Measurements from ENCODE around the gene SIK2. TPM values are rescaled to one million over a fixed set of nuclear protein-coding genes. Genes with fewer than 3 reads are reported as not detected.
"Not testable (repeated sequence)": the region's sequence is repeated elsewhere in the genome, so short reads cannot be mapped to it uniquely, and the experiment has no call there.

Gene SIK2
- total RNA-seq, 3 donors from 2014 or later = 5.9 to 8.3 (median 6.7) TPM

GRCh38 chr11:111699579-111700156, 97.4 kb downstream of the SIK2 start:
- no peak overlapping the region for H3K4me3 Mint-ChIP-seq
- H3K36me3 Mint-ChIP-seq (ENCODE audit: insufficient read depth) = peaks cover 21% of the 10 kb centered on the region
- H3K27me3 Mint-ChIP-seq (ENCODE audit: low read depth) = no peaks in the 10 kb centered on the region
- H3K4me1 Mint-ChIP-seq (ENCODE audit: low read depth) = no peaks in the 10 kb centered on the region
- DNase-seq = no peak
- ATAC-seq = no peak
- H3K9me3 Mint-ChIP-seq = no peaks in the 10 kb centered on the region

DNA sequence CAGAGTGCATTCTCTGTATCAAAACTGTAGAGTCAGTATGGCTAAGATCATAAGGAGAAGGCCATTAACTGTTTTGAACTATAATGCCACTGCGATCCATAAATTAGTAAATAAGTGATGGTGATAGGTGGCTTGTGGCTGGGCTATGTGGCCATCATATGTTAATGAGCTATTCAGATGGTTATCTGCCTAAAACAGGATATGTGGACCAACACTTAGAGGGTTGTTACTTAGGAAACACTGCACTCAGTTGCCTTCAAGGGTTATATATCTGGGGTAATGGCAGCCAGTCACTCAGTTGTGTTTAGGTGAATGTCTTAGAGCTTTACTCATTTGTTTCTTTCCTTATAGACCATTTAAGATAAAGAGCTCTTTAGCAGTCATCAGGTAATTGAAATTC, 97.9 kb downstream of the SIK2 start:
- Mint-ChIP-seq H3K36me3 (ENCODE audit: insufficient read depth) (peaks cover 25% of the 10 kb centered on the region), H3K27me3 (ENCODE audit: low read depth) (no peaks in the 10 kb centered on the region), H3K4me3 (no peak overlapping the region), H3K4me1 (ENCODE audit: low read depth) (no peaks in the 10 kb centered on the region), H3K9me3 (no peaks in the 10 kb centered on the region)
- ATAC-seq = no peak
- DNase-seq = no peak

DNA sequence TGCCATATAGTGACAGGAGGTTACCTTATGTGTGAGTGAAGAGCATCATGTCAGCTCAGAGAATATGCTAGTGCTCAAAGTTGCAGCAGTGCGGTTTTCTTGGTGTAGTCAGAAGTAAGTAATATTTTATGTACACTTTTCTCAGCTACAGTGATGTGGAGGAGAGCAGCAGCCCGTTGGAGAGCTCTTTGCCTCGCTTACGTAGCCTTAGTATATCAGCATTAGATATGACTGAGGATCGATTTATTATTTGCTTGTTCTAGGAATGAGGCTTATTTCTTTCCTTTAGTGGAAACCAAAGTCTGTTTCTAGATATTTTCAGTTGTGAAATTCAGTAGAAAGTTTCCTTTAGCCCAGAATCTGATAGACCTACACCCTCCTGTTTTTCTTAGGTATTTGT, 100.4 kb downstream of the SIK2 start:
- DNase-seq (no peak), ATAC-seq (no peak)
- no peaks in the 10 kb centered on the region for H3K27me3 Mint-ChIP-seq (ENCODE audit: low read depth)
- H3K4me3 Mint-ChIP-seq = no peak overlapping the region
- peaks cover 38% of the 10 kb centered on the region for H3K36me3 Mint-ChIP-seq (ENCODE audit: insufficient read depth)
- H3K9me3 Mint-ChIP-seq = no peaks in the 10 kb centered on the region
- no peaks in the 10 kb centered on the region for H3K4me1 Mint-ChIP-seq (ENCODE audit: low read depth)

- DNase-seq = no peak
- Mint-ChIP-seq H3K36me3 (ENCODE audit: insufficient read depth) (peaks cover 38% of the 10 kb centered on the region), H3K27me3 (ENCODE audit: low read depth) (no peaks in the 10 kb centered on the region), H3K9me3 (no peaks in the 10 kb centered on the region), H3K4me3 (no peak overlapping the region), H3K4me1 (ENCODE audit: low read depth) (no peaks in the 10 kb centered on the region)
- ATAC-seq = no peak
Measured at GRCh38 chr11:111703576-111703975, 101.3 kb downstream of the SIK2 start.

DNA sequence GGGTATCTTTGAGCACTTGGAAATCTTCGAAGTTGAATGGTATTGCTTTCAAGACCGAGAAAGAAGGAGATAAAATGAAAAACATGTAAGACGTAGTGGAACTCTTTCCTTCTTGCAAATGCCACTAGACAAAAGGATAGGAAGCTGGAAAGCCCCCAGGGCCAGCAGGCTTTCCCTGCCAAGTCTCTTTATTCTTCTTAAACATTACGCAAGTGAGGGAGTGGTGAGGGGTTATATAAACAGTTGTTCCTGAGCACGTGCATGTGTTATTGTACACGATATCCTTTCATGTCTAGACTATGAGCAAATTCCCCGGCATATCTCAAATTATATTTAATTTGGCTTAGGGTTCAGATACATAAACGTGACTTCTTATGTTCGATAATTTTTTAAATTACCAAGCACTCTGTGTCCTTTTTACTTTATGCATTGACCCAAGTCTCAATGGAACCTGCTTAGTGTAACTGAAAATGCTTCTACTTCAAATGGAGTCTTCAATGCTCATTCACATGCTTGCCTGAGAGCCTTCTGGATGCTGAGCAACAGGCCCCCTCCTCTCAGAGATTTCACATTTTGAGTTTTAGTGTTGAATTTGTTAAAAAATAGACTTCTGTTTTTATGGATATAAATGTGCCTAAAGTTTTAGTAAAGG, 104.9 kb downstream of the SIK2 start:
- Mint-ChIP-seq H3K4me1 (ENCODE audit: low read depth) (no peaks in the 10 kb centered on the region), H3K9me3 (no peaks in the 10 kb centered on the region), H3K27me3 (ENCODE audit: low read depth) (no peaks in the 10 kb centered on the region), H3K4me3 (no peak overlapping the region), H3K36me3 (ENCODE audit: insufficient read depth) (peaks cover 38% of the 10 kb centered on the region)
- DNase-seq (no peak), ATAC-seq (no peak)

- Mint-ChIP-seq H3K36me3 (ENCODE audit: insufficient read depth) (peaks cover 38% of the 10 kb centered on the region), H3K27me3 (ENCODE audit: low read depth) (no peaks in the 10 kb centered on the region), H3K9me3 (no peaks in the 10 kb centered on the region), H3K4me1 (ENCODE audit: low read depth) (no peaks in the 10 kb centered on the region), H3K4me3 (no peak overlapping the region)
- DNase-seq = no peak
- no peak for ATAC-seq
Measured at GRCh38 chr11:111707691-111708067, 105.4 kb downstream of the SIK2 start.

- no peak for ATAC-seq
- Mint-ChIP-seq H3K9me3 (no peaks in the 10 kb centered on the region), H3K27me3 (ENCODE audit: low read depth) (no peaks in the 10 kb centered on the region), H3K4me3 (no peak overlapping the region), H3K36me3 (ENCODE audit: insufficient read depth) (peaks cover 37% of the 10 kb centered on the region), H3K4me1 (ENCODE audit: low read depth) (peaks cover 6% of the 10 kb centered on the region)
- DNase-seq = no peak
Measured at GRCh38 chr11:111714522-111714921, 112.3 kb downstream of the SIK2 start.

DNA sequence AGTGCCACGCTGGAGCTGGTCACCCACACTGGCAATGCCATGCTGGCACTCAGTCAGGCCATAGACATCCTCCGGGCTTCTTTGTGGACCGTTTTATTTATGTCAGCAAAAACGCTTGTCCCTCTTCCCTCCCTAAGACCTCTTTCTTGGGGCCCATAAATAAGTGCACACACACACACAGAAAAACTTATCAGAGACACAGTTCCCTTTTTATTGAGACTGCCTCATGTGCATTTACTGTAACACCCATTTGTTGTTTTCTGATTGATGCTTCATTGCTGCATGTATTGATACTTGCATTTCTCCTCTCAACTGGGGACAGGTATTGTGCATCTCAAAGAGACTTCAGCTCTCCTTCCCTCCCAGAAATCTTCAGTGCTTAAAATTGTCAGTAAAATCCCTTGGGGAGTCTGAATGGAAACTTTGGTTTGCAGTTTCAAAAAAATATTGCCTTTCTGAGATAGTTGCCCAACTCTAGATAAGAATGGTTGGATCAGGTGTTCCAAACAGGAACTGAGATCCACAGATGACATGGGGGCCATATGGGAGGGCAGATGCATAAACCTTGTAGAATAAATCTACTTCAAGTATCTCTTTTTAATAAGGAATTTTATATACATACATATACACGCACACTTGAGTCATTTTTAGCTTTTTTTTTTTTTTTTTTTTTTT, 113.0 kb downstream of the SIK2 start:
- no peak for ATAC-seq
- H3K36me3 Mint-ChIP-seq (ENCODE audit: insufficient read depth) = peaks cover 41% of the 10 kb centered on the region

GRCh38 chr11:111717660-111718059, 115.4 kb downstream of the SIK2 start:
- ATAC-seq; H3K9me3 Mint-ChIP-seq; H3K4me1 Mint-ChIP-seq (ENCODE audit: low read depth); DNase-seq; H3K27me3 Mint-ChIP-seq (ENCODE audit: low read depth); H3K4me3 Mint-ChIP-seq: not testable (repeated sequence)
- peaks cover 46% of the 10 kb centered on the region for H3K36me3 Mint-ChIP-seq (ENCODE audit: insufficient read depth)

More for the DNA sequence above, 113.0 kb downstream of the SIK2 start:
- Mint-ChIP-seq H3K4me1 (ENCODE audit: low read depth) (peaks cover 6% of the 10 kb centered on the region), H3K4me3 (no peak overlapping the region), H3K27me3 (ENCODE audit: low read depth) (no peaks in the 10 kb centered on the region), H3K9me3 (no peaks in the 10 kb centered on the region)
- no peak for DNase-seq

GRCh38 chr11:111718436-111718835, 116.2 kb downstream of the SIK2 start:
- Mint-ChIP-seq H3K27me3 (ENCODE audit: low read depth) (no peaks in the 10 kb centered on the region), H3K4me1 (ENCODE audit: low read depth) (peaks cover 6% of the 10 kb centered on the region), H3K36me3 (ENCODE audit: insufficient read depth) (peaks cover 50% of the 10 kb centered on the region)

DNA sequence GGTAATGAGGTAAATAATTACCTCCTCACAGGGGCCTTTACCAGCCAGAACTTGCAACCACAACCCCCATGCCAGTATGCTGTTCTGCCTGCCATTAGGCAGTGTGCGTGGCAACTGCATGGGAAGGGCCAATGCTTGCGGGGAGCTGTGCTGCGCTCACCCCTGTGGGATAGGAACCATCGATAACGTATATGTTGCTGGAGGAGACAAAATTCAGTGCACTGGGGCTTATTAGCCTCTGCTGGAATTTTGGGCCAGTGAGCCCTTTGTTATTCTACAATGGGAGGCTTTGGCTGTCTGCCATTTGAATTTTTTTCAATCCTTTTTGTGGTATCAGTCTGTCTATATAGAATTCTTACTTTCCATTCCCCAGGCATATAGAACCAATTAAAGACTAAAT, 116.6 kb downstream of the SIK2 start:
- Mint-ChIP-seq H3K9me3 (no peaks in the 10 kb centered on the region), H3K27me3 (ENCODE audit: low read depth) (no peaks in the 10 kb centered on the region), H3K36me3 (ENCODE audit: insufficient read depth) (peaks cover 49% of the 10 kb centered on the region), H3K4me1 (ENCODE audit: low read depth) (peaks cover 5% of the 10 kb centered on the region), H3K4me3 (no peak overlapping the region)
- DNase-seq (no peak), ATAC-seq (no peak)

More at GRCh38 chr11:111718436-111718835, 116.2 kb downstream of the SIK2 start:
- DNase-seq = no peak
- Mint-ChIP-seq H3K9me3 (no peaks in the 10 kb centered on the region), H3K4me3 (no peak overlapping the region)
- ATAC-seq = no peak

GRCh38 chr11:111719379-111719778, 117.1 kb downstream of the SIK2 start:
- no peak overlapping the region for H3K4me3 Mint-ChIP-seq
- no peaks in the 10 kb centered on the region for H3K27me3 Mint-ChIP-seq (ENCODE audit: low read depth)
- H3K9me3 Mint-ChIP-seq = no peaks in the 10 kb centered on the region
- peaks cover 44% of the 10 kb centered on the region for H3K36me3 Mint-ChIP-seq (ENCODE audit: insufficient read depth)
- peaks cover 4% of the 10 kb centered on the region for H3K4me1 Mint-ChIP-seq (ENCODE audit: low read depth)
- no peak for ATAC-seq
- DNase-seq = no peak

GRCh38 chr11:111720801-111721494, 118.7 kb downstream of the SIK2 start:
- Mint-ChIP-seq H3K36me3 (ENCODE audit: insufficient read depth) (peaks cover 37% of the 10 kb centered on the region), H3K4me1 (ENCODE audit: low read depth) (peaks cover 2% of the 10 kb centered on the region), H3K4me3 (no peak overlapping the region), H3K27me3 (ENCODE audit: low read depth) (no peaks in the 10 kb centered on the region), H3K9me3 (no peaks in the 10 kb centered on the region)
- ATAC-seq (no peak), DNase-seq (no peak)

- Mint-ChIP-seq H3K9me3 (no peaks in the 10 kb centered on the region), H3K4me1 (ENCODE audit: low read depth) (no peaks in the 10 kb centered on the region), H3K36me3 (ENCODE audit: insufficient read depth) (peaks cover 34% of the 10 kb centered on the region), H3K27me3 (ENCODE audit: low read depth) (no peaks in the 10 kb centered on the region), H3K4me3 (no peak overlapping the region)
- DNase-seq (no peak), ATAC-seq (no peak)
Measured at GRCh38 chr11:111722501-111722900, 120.3 kb downstream of the SIK2 start.

Measured in activated T-cell treated with anti-CD3 and anti-CD28 coated beads, Interleukin-2, amount 50 U/mL, for 4 hours (primary cell).